Retinal pigment epithelial cell (primary cell): ENCODE data around the gene ZNF100.
"Not testable (repeated sequence)": the region's sequence is repeated elsewhere in the genome, so short reads cannot be mapped to it uniquely, and the experiment has no call there.

Source experiments
- DNase-seq: peaks from one replicate; pipeline ENCODE4 v3.0.0-alpha.2; 2010; ENCODE audit warnings: low read depth
- H3K4me3 ChIP-seq: 2 replicates; pipeline ENCODE4 v1.5.1; 2011; ENCODE audit warnings: mild to moderate bottlenecking, low read length, control low read depth, moderate library complexity
- TF ChIP-seq, protein P1 (sequence below): conservative IDR thresholded peaks from 2 replicates; pipeline ENCODE4 v1.5.1; 2011; ENCODE audit warnings: low read depth, low read length, control low read depth, inconsistent platforms

The ZNF100 gene

DNA sequence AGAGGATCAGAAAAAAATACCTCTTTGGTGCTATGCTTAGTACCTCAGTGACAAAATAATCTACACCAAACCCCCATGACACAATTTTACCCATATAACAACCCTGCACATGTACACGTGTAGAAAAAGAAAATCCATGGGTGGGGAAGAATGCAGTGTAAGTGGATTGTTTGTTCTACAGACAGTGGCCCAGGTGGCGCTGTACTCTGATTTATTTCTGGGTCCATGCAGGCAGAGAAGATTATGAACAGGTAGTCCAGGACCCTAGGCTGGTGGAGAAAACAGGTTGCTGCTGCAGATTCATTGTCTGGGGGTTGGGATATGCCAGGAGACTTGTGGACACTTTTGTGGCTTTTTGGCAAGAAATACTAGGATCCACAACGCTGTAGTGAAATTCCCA is 9.1 kb downstream of the ZNF100 start:
- DNase-seq, result no peak
- TF ChIP-seq, protein P1, sequence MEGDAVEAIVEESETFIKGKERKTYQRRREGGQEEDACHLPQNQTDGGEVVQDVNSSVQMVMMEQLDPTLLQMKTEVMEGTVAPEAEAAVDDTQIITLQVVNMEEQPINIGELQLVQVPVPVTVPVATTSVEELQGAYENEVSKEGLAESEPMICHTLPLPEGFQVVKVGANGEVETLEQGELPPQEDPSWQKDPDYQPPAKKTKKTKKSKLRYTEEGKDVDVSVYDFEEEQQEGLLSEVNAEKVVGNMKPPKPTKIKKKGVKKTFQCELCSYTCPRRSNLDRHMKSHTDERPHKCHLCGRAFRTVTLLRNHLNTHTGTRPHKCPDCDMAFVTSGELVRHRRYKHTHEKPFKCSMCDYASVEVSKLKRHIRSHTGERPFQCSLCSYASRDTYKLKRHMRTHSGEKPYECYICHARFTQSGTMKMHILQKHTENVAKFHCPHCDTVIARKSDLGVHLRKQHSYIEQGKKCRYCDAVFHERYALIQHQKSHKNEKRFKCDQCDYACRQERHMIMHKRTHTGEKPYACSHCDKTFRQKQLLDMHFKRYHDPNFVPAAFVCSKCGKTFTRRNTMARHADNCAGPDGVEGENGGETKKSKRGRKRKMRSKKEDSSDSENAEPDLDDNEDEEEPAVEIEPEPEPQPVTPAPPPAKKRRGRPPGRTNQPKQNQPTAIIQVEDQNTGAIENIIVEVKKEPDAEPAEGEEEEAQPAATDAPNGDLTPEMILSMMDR, result no peak
- H3K4me3 ChIP-seq, result no peak overlapping the region

DNA sequence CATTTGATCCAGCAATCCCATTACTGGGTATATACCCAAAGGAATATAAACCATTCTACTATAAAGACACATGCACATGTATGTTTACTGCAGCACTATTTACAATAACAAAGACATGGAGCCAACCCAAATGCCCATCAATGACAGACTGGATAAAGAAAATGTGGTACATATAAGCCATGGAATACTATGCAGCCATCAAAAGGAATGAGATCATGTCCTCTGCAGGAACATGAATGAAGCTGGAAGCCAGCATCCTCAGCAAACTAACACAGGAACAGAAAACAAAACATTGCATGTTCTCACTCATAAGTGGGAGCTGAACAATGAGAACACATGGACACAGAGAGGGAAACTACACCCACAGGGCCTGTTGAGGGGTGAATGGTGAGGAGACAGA is 11.8 kb downstream of the ZNF100 start:
- DNase-seq, H3K4me3 ChIP-seq: not testable (repeated sequence)

DNA sequence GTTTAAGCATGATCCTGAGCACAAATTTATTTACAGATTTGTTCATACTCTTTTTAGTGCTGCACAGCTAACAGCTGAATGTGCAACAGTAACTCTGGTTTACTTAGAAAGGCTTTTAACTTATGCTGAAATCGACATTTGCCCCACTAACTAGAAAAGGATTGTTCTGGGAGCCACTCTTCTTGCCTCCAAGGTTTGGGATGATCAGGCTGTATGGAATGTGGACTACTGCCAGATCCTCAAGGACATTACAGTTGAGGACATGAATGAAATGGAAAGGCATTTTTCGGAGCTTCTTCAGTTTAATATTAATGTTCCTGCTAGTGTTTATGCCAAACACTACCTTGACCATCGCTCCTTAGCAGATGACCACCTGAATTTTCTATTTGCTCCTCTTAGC is 16.0 kb downstream of the ZNF100 start:
- H3K4me3 ChIP-seq, result no peak overlapping the region
- TF ChIP-seq, protein P1, result no peak
- no peak for DNase-seq

DNA sequence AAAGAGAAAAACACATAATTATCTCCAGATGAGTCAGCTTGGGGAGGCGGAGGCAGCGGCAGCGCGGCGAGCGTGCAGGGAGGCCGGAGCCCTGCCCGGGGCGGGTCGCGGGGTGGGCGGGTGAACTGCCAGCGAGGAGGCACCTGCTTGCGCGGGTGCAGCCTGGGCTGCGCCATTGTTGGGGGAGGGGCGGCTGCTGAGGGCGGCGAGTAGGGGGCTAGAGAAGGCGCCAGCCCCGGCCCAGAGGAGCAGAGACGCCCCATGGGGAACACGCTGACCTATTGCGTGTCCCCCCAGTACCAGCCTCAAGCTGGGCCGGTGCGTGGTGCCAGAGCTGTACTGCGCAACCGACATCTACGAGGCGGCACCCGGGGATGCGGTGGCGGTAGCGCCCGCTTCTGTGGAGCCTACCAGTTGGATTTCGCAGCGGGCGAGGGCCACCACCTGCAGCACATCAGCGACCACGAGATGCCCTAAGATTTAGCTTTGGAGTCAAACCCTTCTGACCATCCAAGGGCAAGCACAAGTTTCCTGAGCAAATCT is 16.7 kb downstream of the ZNF100 start:
- no peak overlapping the region for H3K4me3 ChIP-seq
- DNase-seq, result no peak
- TF ChIP-seq, protein P1, result no peak

DNA sequence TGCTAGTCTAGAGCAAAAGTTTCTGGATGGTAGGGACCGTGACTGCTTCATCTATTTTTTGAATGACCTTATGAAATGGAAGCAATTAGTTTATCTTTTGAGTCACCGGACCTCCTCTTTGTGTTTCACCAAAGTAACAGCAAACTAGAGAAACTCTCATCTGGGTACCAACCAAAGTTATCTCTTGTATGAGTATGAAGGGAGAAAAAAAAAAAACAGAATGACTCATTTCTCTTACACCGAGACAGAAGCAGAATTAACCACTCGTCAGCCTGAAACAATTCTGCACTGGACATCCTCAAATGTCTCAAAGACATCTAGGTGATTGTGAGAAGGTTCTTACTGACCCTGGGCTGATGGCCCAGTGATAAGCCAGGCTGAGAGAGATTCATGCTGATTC is 18.3 kb downstream of the ZNF100 start:
- no peak for DNase-seq
- TF ChIP-seq, protein P1, result no peak
- no peak overlapping the region for H3K4me3 ChIP-seq

DNA sequence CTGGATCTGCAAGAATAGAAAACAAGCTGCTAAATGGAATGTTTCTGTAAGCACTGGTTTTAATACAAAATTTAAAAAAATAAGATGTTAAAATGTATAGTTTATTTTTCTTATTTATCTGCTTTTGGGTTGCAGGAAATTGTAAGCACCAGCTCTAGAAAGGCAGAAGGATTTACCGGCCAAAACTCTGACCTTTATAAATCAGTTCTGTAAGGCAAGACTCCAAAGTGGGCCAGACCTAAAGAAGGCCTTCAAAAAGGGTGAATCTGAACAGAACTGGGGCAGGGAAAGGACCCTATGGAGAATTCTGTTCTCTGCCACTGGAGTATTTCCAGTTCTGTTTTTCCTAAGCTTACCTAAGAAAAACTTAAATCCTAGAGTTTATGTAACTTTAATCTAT is 19.3 kb downstream of the ZNF100 start:
- no peak for DNase-seq
- H3K4me3 ChIP-seq, result no peak overlapping the region
- TF ChIP-seq, protein P1, result no peak

DNA sequence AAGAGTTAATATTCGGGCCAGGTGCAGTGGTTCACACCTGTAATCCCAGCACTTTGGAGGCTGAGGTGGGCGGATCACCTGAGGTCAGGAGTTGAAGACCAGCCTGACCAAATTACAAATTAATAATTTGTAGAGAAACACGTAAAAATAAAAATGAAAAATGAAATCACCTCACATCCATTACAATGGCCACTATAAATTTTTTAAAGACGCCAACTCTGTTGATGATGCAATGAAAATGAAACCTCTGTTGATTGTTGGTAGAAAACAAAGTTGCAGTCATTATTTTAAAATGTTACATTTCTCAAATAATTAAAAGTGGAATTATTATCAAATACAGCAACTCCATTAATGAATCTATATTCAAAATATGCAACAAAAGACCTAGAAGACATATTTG is 26.8 kb downstream of the ZNF100 start:
- no peak for DNase-seq

DNA sequence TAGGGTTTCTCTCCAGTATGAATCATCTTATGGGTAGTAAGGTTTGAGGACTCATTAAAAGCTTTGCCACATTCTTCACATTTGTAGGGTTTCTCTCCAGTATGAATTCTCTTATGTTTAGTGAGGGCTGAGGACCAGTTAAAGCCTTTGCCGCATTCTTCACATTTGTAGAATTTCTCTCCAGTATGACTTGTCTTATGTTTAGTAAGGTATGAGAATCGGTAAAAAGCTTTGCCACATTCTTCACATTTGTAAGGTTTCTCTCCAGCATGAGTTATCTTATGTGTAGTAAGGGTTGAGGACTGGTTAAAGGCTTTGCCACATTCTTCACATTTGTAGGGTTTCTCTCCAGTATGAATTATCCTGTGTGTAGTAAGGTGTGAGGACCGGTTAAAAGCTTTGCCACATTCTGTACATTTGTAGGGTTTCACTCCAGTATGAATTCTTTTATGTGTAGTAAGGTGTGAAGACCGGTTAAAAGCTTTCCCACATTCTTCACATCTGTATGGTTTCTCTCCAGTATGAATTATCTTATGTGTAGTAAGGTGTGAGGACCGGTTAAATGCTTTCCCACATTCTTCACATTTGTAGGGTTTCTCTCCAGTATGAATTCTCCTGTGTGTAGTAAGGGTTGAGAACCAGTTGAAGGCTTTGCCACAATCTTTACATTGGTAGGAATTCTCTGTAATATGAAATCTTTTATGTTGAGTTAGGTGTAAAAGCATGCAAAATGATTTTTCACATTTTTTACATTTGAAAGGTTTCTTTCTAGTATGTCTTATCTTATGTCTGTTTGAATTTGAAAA is 40.2 kb downstream of the ZNF100 start:
- H3K4me3 ChIP-seq, DNase-seq: not testable (repeated sequence)

More for the DNA sequence above, 26.8 kb downstream of the ZNF100 start:
- TF ChIP-seq, protein P1, result no peak
- no peak overlapping the region for H3K4me3 ChIP-seq
